Activated naive CD4-positive, alpha-beta T cell treated with anti-CD3 and anti-CD28 coated beads, Interleukin-2, amount 10 ng/mL, durations not matched to agents 7 days and 5 days (primary cell): Measurements from ENCODE around the gene TKT.

Experiments used
- CTCF ChIA-PET: fragments of 350-600 bp; sonication (Branson Sonifier 250); formaldehyde crosslinking; loops from one replicate; lab custom pipeline; 2021; ENCODE audit warnings: antibody characterized with exemption; lab: Charles Lee
- DNase-seq: peaks from one replicate; pipeline ENCODE4 v3.0.0-alpha.2; 2020
- H3K27ac Mint-ChIP-seq: one replicate; pipeline ENCODE4 v1.8.0; 2021; ENCODE audit warnings: mild to moderate bottlenecking, moderate library complexity, mixed read lengths
- H3K27me3 Mint-ChIP-seq: one replicate; pipeline ENCODE4 v1.8.0; 2021; ENCODE audit warnings: mild to moderate bottlenecking, mixed read lengths
- H3K36me3 Mint-ChIP-seq: one replicate; pipeline ENCODE4 v1.8.0; 2021; ENCODE audit warnings: mixed read lengths
- H3K4me1 Mint-ChIP-seq: one replicate; pipeline ENCODE4 v1.8.0; 2021; ENCODE audit warnings: mixed read lengths
- H3K4me3 Mint-ChIP-seq: one replicate; pipeline ENCODE4 v1.8.0; 2021; ENCODE audit warnings: mild to moderate bottlenecking, moderate library complexity, mixed read lengths
- H3K9me3 Mint-ChIP-seq: one replicate; pipeline ENCODE4 v1.8.0; 2021; ENCODE audit warnings: mixed read lengths

The TKT gene

DNA sequence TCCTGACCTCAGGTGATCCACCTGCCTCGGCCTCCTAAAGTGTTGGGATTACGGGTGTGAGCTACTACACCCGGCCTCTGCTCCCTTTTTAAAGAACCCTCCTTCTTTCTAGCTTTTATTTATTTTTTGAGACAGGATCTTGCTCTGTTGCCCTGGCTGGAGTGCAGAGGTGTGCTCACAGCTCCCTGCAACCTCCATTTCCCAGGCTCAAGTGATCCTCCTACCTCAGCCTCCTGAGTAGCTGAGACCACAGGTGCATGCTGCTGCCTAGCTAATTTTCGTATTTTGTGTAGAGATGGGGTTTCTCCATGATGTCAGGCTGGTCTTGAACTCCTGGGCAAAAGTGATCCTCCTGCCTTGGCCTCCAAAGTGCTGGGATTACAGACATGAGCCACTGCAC lies 34.5 kb downstream of the TKT start:
- CTCF ChIA-PET, result interaction anchor here (0.7 to 1.8 kb wide), 5 partner anchors 12 to 107 kb away, joined by 3 to 8 read pairs (median 3); no protein-coding TSS in a partner anchor

DNA sequence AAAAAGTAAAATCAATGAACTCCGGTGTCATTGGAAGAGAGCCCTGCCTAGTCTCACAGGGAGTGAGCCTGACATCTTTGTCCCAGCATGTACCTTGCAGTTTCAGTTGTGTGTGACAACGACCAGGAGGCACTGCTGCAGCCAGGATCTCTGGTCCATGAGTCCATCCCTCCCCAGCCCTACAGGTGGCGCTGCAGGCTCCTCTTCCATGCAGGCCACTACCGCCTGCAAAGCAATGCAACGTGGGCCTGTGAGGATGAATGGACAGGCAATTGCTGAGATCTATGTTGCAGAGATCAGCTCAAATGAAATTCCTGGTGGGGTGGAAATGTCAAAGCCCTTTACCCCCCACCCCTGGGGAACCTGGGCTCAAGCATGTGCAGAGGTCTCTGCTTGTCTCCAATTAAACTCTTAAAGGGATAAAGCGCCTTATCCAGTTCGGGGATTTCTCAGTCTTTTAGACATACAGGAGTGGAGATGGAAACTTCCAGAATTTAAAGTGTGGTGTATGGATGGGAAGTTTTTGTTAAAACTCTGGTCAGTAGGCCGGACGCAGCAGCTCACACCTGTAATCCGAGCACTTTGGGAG lies 35.8 kb downstream of the TKT start:
- Mint-ChIP-seq H3K27ac (no peak overlapping the region), H3K4me3 (no peak overlapping the region)
- CTCF ChIA-PET, result interaction anchor here (0.7 to 1.9 kb wide), 15 partner anchors 15 to 130 kb away, joined by 3 to 10 read pairs (median 3); no protein-coding TSS in a partner anchor

More for the DNA sequence above, 34.5 kb downstream of the TKT start:
- Mint-ChIP-seq H3K4me3 (no peak overlapping the region), H3K27me3 (peaks cover 20% of the 10 kb centered on the region), H3K4me1 (peaks cover 4% of the 10 kb centered on the region), H3K36me3 (peaks cover 8% of the 10 kb centered on the region), H3K9me3 (no peaks in the 10 kb centered on the region), H3K27ac (no peak overlapping the region)
- DNase-seq, result no peak

DNA sequence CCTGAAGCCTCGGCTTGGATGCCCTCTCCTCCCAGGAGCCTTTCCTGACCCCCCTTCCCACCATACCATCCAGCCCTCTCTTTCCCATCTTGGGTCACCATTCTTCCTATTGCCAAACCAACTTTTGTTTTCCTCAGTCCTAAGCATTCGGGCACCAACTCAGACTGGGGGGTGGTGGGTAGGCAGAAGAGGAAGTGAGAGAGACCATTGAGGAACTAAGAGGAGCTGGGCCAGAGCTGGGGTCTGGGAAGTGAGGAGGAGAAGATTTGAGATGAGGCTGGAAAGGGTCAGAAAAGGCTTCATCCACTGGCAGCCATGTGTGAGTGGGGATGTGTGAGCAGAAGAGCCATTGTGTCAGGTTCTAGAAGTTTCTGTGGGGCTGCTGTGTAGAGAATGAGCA lies 37.7 kb downstream of the TKT start:
- no peak for DNase-seq
- H3K4me3 Mint-ChIP-seq, result no peak overlapping the region
- H3K36me3 Mint-ChIP-seq, result no peaks in the 10 kb centered on the region
- H3K9me3 Mint-ChIP-seq, result no peaks in the 10 kb centered on the region
- peaks cover 4% of the 10 kb centered on the region for H3K4me1 Mint-ChIP-seq
- CTCF ChIA-PET, result interaction anchor here (0.5 to 1.6 kb wide), 5 partner anchors 22 to 489 kb away, joined by 3 read pairs; no protein-coding TSS in a partner anchor
- no peak overlapping the region for H3K27ac Mint-ChIP-seq
- peaks cover 28% of the 10 kb centered on the region for H3K27me3 Mint-ChIP-seq

More for the DNA sequence above, 35.8 kb downstream of the TKT start:
- H3K9me3 Mint-ChIP-seq, result no peaks in the 10 kb centered on the region
- DNase-seq, result peak; percentile 91
- H3K27me3 Mint-ChIP-seq, result peaks cover 24% of the 10 kb centered on the region
- peaks cover 4% of the 10 kb centered on the region for H3K4me1 Mint-ChIP-seq
- peaks cover 1% of the 10 kb centered on the region for H3K36me3 Mint-ChIP-seq

DNA sequence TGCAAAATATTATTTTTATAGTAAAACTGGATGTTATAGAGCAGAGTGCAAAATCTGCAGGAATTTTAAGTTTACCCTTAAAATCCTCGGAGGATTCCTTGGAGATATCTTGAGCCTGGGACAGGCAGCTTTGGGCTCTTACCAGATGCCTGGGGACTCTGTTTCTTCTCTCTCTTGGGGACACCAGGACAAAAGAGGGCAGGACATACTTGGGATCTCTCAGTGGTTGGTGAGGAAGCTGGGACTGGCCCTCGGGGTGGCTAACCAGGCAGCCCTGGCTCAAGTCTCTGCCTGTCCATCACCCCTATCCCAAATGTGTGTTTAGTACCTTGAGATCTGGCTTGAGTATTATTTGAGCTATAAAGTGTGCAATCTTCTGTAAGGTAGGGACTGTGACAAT lies 38.6 kb downstream of the TKT start:
- Mint-ChIP-seq H3K9me3 (no peaks in the 10 kb centered on the region), H3K27ac (no peak overlapping the region), H3K4me1 (peaks cover 4% of the 10 kb centered on the region), H3K36me3 (no peaks in the 10 kb centered on the region), H3K4me3 (no peak overlapping the region), H3K27me3 (peaks cover 33% of the 10 kb centered on the region)
- CTCF ChIA-PET, result interaction anchor here (0.6 to 1.6 kb wide), 3 partner anchors 103 to 134 kb away, joined by 3 to 4 read pairs (median 3); no protein-coding TSS in a partner anchor
- DNase-seq, result no peak

DNA sequence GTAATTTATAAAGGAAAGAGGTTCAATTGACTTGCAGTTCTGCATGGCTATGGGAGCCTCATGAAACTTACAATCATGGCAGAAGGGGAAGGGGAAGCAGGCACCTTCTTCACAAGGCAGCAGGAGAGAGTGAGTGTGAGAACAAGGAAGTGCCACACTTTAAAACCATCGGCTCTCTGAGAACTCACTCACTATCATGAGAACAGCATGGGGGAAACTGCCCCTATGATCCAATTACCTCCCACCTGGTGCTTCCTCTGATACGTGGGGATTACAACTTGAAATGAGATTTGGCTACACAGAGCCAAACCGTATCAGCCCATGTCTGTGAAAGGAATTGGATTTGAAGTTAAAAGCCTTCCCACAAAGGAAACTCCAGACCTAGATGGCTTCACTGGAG lies 39.1 kb downstream of the TKT start:
- Mint-ChIP-seq H3K27me3 (peaks cover 35% of the 10 kb centered on the region), H3K9me3 (no peaks in the 10 kb centered on the region), H3K4me1 (peaks cover 4% of the 10 kb centered on the region), H3K4me3 (no peak overlapping the region), H3K36me3 (no peaks in the 10 kb centered on the region), H3K27ac (no peak overlapping the region)
- no peak for DNase-seq
- CTCF ChIA-PET, result interaction anchor here (0.6 to 1.2 kb wide), 2 partner anchors 102 to 107 kb away, joined by 3 to 4 read pairs; no protein-coding TSS in a partner anchor

DNA sequence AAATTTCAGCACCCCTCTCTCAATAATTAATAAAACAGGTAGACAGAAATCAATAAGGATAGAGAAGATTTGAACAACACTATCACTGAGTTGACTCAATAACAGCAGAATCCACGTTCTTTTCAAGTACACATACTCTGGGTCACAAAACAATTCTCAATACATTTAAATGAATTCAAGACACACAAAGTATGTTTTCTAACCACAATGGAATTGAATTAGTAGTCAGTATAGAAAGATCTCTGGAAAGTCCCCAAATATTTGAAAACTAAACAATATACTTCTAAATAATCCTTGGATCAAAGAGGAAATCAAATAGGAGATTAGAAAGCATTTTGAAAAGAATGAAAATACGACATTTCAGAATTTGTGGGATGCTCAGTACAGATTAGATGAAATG lies 40.0 kb downstream of the TKT start:
- no peak overlapping the region for H3K4me3 Mint-ChIP-seq
- CTCF ChIA-PET, result no interaction called here
- peaks cover 4% of the 10 kb centered on the region for H3K4me1 Mint-ChIP-seq
- no peak for DNase-seq
- H3K27ac Mint-ChIP-seq, result no peak overlapping the region
- H3K27me3 Mint-ChIP-seq, result peaks cover 40% of the 10 kb centered on the region
- H3K9me3 Mint-ChIP-seq, result no peaks in the 10 kb centered on the region
- H3K36me3 Mint-ChIP-seq, result no peaks in the 10 kb centered on the region

DNA sequence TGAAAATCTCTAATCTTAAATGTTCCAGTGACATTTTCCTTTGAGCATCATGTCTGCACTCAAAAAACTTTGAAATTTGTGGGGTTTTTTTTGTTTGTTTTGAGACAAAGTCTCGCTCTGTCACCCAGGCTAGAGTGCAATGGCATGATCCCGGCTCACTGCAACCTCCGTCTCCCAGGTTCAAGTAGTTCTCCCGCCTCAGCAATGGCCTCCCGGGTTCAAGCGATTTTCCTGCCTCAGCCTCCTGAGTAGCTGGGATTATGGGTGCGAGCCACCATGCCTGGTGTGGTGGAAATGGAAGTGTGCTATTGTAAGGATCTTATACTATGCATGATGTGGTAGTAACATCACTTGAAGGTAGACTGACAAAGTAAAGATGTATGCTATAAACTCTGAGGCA lies 42.5 kb downstream of the TKT start:
- CTCF ChIA-PET, result no interaction called here
- no peaks in the 10 kb centered on the region for H3K4me1 Mint-ChIP-seq
- no peak overlapping the region for H3K4me3 Mint-ChIP-seq
- no peak for DNase-seq
- H3K27ac Mint-ChIP-seq, result no peak overlapping the region
- peaks cover 2% of the 10 kb centered on the region for H3K36me3 Mint-ChIP-seq
- H3K9me3 Mint-ChIP-seq, result peaks cover 10% of the 10 kb centered on the region
- peaks cover 43% of the 10 kb centered on the region for H3K27me3 Mint-ChIP-seq

DNA sequence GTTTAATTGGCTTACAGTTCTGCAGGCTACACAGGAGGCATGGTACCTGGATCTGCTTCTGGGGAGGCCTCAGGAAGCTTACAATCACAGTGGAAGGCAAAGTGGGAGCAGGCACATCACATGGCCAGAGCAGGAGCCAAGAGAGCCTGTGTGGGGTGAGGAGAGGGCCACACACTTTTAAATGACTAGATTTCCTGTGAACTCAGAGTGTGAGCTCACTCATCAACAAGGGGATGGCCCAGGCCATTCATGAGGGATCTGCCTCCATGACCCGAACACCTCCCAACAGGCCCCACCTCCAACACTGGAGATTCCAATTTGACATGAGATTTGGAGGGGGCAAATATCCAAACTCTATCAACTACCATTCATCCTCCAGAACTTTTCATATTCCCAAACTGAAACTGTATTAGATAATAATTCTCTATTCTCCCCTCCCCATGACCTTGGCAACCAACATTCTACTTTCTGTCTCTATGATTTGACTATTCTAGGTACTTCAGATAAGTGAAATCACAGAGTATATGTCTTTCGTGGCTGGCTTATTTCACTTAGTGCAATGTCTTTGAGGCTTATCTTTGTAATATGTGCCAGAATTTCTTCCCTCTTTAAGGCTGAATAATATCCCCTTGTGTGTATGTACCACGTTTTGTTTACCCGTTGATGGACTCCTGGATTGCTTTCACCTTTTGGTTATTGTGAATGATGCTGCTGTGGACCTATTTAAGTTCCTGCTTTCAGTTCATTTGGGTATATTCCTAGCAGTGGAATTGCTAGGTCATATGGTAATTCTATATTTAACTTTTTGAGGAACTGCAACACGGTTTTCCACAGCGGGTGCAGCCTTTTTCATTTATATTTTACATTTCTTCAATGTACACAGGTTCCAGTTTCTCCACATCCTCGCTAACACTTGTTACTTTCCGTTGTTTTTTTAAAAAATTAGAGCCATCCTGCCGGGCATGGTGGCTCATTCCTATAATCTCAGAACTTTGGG lies 43.8 kb downstream of the TKT start:
- H3K27me3 Mint-ChIP-seq, result peaks cover 34% of the 10 kb centered on the region
- peaks cover 2% of the 10 kb centered on the region for H3K36me3 Mint-ChIP-seq
- DNase-seq, result no peak
- CTCF ChIA-PET, result no interaction called here
- H3K27ac Mint-ChIP-seq, result no peak overlapping the region
- peaks cover 12% of the 10 kb centered on the region for H3K9me3 Mint-ChIP-seq
- H3K4me1 Mint-ChIP-seq, result no peaks in the 10 kb centered on the region
- H3K4me3 Mint-ChIP-seq, result no peak overlapping the region

DNA sequence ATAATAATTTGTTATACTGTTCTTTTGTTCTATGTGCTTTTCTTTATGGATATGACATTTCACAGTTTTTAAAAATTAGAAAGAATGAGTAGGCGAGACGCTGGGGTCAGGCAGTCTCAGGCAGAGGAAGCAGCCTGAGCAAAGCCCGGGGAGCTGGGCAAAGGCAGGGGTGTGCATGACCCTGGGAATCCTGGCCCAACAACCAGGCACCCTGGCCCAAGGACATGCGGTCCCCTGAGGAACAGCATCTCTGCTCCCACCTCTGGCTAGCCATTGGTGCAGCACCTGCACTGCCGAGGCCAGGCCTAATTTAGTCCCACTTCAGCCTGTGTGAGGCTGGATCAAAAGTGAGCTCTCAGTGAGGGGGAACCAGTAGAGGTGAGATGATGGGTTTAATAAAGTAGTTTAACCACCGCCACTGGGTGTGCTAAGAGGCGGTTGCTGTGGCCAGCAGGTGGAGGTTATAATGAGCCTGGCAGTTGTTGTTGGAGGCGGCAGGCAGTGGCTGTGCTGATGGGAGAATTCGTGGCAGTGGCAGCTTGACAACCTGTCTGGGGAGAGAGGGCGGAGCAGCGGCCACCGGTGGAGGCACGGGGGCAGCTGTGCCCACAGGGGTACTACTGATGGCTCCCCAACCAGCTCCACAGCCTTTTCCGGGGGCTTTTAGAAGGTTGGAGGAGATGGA lies 53.3 kb downstream of the TKT start:
- Mint-ChIP-seq H3K27ac (no peak overlapping the region), H3K4me1 (no peaks in the 10 kb centered on the region), H3K4me3 (no peak overlapping the region), H3K9me3 (no peaks in the 10 kb centered on the region), H3K27me3 (peaks cover 26% of the 10 kb centered on the region), H3K36me3 (no peaks in the 10 kb centered on the region)
- no peak for DNase-seq
- CTCF ChIA-PET, result interaction anchor here (1.1 to 1.7 kb wide), 3 partner anchors 68 to 93 kb away, joined by 4 to 5 read pairs (median 4); no protein-coding TSS in a partner anchor

DNA sequence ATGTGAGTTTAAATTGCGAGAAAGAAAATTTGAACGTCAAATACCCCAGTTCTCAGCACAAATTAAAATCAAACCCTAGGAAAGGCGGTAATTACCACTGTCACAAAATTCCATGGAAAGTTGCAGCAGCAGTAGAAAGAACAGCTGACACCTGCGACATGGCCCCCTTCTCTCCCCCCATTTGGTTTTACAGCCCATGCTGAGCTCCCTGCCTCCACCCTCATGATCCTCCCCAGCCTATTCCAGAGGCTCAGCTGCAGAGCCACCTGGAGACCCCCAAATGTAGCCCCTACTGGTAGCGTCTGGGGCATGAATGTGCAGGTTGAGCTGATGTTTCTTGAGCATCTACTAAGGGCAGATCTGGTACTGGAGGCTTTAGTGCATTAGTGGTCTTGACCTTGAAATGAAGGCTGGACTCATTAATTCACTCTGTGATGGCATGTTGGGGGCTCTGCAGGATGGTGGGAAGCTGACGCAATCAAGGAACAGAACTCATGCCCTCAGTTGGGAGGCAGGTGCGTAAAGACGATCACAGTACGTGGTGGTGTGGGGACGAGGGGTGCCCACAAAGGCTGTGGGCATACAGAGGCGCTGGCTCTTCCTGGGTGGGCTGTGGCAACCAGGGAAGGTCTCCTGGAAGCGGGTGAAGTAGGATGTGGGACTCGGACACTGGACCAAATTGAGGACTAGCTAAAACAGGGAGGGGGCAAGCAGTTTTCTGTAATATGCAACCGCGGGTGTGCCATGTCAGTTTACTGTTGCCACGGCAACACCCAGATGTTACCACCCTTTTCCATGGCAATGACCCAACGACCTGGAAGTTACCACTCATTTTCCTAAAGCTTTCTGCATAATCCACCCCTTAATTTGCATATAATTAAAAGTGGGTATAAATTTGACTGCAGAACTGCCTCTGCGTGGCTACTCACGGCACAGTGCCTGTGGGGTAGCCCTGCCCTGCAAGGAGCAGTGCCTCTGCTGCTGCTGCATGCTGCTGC lies 55.0 kb downstream of the TKT start:
- peaks cover 20% of the 10 kb centered on the region for H3K27me3 Mint-ChIP-seq
- no peak for DNase-seq
- H3K36me3 Mint-ChIP-seq, result no peaks in the 10 kb centered on the region
- H3K27ac Mint-ChIP-seq, result no peak overlapping the region
- peaks cover 3% of the 10 kb centered on the region for H3K4me1 Mint-ChIP-seq
- H3K4me3 Mint-ChIP-seq, result no peak overlapping the region
- CTCF ChIA-PET, result interaction anchor here (1.3 to 11.4 kb wide), 4 partner anchors 67 to 150 kb away, joined by 3 to 161 read pairs (median 76); no protein-coding TSS in a partner anchor
- no peaks in the 10 kb centered on the region for H3K9me3 Mint-ChIP-seq

DNA sequence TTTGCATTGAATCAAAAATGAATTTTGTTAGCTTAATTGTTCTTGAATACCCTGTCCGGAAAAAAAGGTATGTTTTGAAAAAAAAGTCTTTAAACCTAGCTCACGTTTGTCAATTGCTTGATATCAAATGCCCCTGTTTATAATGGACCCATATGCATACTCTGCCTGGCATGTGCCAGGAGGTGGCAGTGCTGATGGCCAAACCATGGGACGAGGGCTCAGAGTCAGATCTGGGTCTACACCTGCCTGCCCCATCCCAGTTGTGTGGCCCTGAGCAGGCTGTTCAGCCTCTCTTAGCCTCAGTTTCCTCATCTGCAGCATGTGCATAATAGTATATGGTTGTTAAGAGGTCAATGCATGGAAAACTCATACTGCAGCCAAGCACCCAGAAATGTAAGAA lies 56.0 kb downstream of the TKT start:
- CTCF ChIA-PET, result interaction anchor here (0.6 to 11.4 kb wide), 4 partner anchors 66 to 89 kb away, joined by 3 to 161 read pairs (median 110); no protein-coding TSS in a partner anchor
- H3K27ac Mint-ChIP-seq, result no peak overlapping the region
- no peaks in the 10 kb centered on the region for H3K9me3 Mint-ChIP-seq
- H3K36me3 Mint-ChIP-seq, result no peaks in the 10 kb centered on the region
- H3K4me3 Mint-ChIP-seq, result no peak overlapping the region
- peaks cover 20% of the 10 kb centered on the region for H3K27me3 Mint-ChIP-seq
- H3K4me1 Mint-ChIP-seq, result peaks cover 8% of the 10 kb centered on the region
- DNase-seq, result no peak

DNA sequence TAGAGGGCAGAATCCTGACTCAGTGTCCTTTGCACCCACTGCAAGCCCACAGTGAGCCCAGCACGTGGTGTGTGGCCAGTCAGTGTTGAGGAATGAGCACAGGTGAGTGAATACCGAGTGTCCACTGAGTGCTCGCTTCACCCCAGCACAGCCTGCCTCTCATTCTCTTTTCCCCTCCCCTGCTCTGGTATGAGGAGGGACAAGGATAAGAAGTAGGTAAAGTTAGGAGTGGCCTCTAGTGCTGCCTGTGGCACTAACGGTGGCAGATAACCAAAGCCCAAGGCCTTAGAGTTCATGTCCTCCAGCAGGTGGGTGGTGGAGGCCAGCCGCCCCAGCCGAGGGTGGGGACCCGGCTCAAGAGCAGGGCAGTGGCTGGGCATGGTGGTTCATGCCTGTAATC lies 56.8 kb downstream of the TKT start:
- H3K4me3 Mint-ChIP-seq, result no peak overlapping the region
- no peaks in the 10 kb centered on the region for H3K9me3 Mint-ChIP-seq
- H3K4me1 Mint-ChIP-seq, result peaks cover 8% of the 10 kb centered on the region
- no peak overlapping the region for H3K27ac Mint-ChIP-seq
- CTCF ChIA-PET, result interaction anchor here (1.0 to 11.4 kb wide), 5 partner anchors 10 to 88 kb away, joined by 3 to 161 read pairs (median 72); no protein-coding TSS in a partner anchor
- peaks cover 11% of the 10 kb centered on the region for H3K27me3 Mint-ChIP-seq
- no peaks in the 10 kb centered on the region for H3K36me3 Mint-ChIP-seq
- DNase-seq, result no peak
